ENCODE data around the gene IDNK. TPM values are rescaled to one million over a fixed set of nuclear protein-coding genes. Genes with fewer than 3 reads are reported as not detected.

IDNK gene
- polyA plus RNA-seq, 6 donors from 2014 or later, result 16.4 to 44.8 (median 25.5) TPM

DNA sequence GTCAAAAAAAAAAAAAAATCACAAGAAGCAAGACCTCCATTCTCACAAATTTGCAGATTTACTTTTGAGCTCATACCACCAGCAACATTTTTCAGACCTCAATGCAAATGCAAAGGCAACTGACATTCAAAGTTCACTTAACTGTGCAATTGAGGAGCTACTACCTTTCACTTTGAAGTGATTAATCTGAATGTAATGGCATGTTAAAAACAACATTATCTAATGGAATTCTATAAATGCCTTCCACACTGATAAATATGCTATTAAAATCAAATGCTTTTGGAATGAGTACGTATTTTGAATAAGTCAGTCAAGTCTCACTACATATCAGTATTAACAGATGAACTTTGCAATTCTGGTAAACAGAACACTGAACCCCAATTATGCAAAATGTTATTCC is 52.5 kb downstream of the IDNK start:
- peaks cover 0 to 4% (median 0%) of the 10 kb centered on the region in 3 donors for H3K4me1 Mint-ChIP-seq
- no peak for DNase-seq
- H3K27me3 Mint-ChIP-seq, result no peaks in the 10 kb centered on the region
- no peaks in the 10 kb centered on the region for H3K9me3 Mint-ChIP-seq
- H3K27ac Mint-ChIP-seq, result peak overlapping the region in 1 of 6 donors; percentile 81
- no peak overlapping the region for H3K4me3 Mint-ChIP-seq
- peaks cover 18 to 20% of the 10 kb centered on the region in 2 donors for H3K36me3 Mint-ChIP-seq
- no peak for ATAC-seq (ENCODE audit: low read depth in 2 of 2)

DNA sequence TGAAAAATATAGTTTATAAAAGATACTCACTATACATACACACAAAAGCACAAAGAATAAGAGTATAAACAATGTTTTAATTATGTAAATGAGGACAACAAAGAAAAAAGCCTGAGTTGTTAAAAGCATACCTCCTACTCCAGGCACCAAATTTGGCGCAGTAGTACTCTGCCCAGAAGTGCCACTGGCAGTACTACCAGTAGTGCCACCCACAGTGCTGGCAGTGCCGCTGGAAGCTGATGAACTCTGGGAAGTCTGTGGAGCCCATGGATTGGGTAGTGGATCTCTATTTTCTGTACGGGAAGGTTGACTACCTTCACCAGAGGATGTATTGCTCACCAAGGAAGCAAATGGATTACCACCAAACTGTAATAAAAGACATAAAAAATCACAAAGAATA is 54.7 kb downstream of the IDNK start:
- ATAC-seq (ENCODE audit: low read depth in 2 of 2), result no peak
- Mint-ChIP-seq H3K4me1 (peaks cover 0 to 4% (median 0%) of the 10 kb centered on the region in 3 donors), H3K27me3 (no peaks in the 10 kb centered on the region), H3K9me3 (no peaks in the 10 kb centered on the region), H3K4me3 (no peak overlapping the region), H3K36me3 (peaks cover 8 to 16% of the 10 kb centered on the region in 2 donors), H3K27ac (no peak overlapping the region)
- no peak for DNase-seq

DNA sequence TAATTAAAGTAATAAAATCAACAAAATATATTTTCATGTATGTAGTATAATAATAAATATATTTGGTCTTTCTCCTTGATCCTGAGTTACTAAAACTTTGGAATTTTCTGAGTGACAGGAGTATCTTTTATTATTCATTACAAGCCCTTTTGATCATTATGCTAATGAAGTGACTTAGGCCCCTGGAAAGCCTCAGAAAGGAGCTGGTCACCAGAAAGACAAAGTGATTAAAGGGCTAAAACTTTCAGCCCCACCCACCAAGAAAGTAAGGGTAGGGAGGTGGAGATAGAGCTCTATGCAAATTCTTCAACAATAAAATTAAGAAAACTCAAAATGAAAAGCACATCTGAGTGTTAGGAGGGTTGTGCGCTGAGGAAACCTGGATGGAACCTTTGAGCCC is 57.3 kb downstream of the IDNK start:
- ATAC-seq (ENCODE audit: low read depth in 2 of 2) (no peak), DNase-seq (no peak)
- H3K36me3 Mint-ChIP-seq, result peaks cover 8 to 20% of the 10 kb centered on the region in 2 donors
- no peaks in the 10 kb centered on the region for H3K9me3 Mint-ChIP-seq
- no peak overlapping the region for H3K4me3 Mint-ChIP-seq
- no peaks in the 10 kb centered on the region for H3K27me3 Mint-ChIP-seq
- no peaks in the 10 kb centered on the region for H3K4me1 Mint-ChIP-seq
- peak overlapping the region in 3 of 6 donors; percentile 38 to 84 (median 38) for H3K27ac Mint-ChIP-seq

DNA sequence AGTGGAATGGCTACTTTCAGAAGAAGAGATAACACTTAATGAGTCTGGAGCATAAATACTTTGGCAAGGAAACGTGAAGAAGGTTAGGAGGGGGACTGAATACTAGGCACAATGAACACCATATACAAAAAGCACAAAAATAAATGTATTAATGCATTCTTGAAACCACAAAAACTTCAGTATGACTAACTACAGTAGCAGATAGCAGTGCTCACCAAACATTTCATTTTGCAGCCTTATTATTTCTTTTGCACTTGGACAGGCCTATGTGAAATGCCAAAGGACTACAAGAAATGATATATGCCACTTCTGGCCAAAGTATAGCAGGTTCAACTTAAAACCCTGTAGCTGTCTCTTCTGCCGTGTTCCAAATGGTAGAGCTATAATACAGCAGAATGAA is 58.5 kb downstream of the IDNK start:
- peaks cover 5 to 20% of the 10 kb centered on the region in 2 donors for H3K36me3 Mint-ChIP-seq
- H3K27ac Mint-ChIP-seq, result peak overlapping the region in 3 of 6 donors; percentile 15 to 57 (median 30)
- peaks cover 3 to 5% (median 5%) of the 10 kb centered on the region in 3 donors for H3K4me1 Mint-ChIP-seq
- H3K4me3 Mint-ChIP-seq, result no peak overlapping the region
- no peaks in the 10 kb centered on the region for H3K27me3 Mint-ChIP-seq
- no peaks in the 10 kb centered on the region for H3K9me3 Mint-ChIP-seq
- DNase-seq (no peak), ATAC-seq (ENCODE audit: low read depth in 2 of 2) (no peak)

- Mint-ChIP-seq H3K36me3 (peaks cover 0 to 4% of the 10 kb centered on the region in 2 donors), H3K27ac (peak overlapping the region in 1 of 6 donors; percentile 16), H3K9me3 (no peaks in the 10 kb centered on the region), H3K4me1 (peaks cover 47 to 63% (median 56%) of the 10 kb centered on the region in 3 donors), H3K4me3 (no peak overlapping the region), H3K27me3 (no peaks in the 10 kb centered on the region)
- ATAC-seq (ENCODE audit: low read depth in 2 of 2), result no peak
- no peak for DNase-seq
Measured at GRCh38 chr9:83688921-83689320, 66.0 kb downstream of the IDNK start.

DNA sequence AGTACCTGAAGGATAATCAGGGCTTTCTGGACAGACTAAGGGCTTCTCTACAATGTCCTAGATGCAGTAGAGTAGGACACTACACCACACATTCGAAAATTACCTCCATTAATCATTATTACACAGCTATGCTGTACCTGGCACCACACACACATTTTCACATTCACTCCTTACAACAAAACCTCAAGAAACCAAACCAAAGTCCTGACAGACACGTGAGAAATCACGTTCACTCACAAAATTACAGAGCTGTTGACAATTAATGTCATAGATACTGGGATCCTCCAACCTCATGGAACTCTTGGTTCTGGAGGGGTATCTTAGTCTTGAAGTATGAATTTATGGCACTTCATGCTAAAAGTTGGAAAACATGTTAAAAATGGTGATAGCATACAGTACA is 68.5 kb downstream of the IDNK start:
- H3K36me3 Mint-ChIP-seq, result no peaks in the 10 kb centered on the region
- peaks cover 57 to 85% (median 68%) of the 10 kb centered on the region in 3 donors for H3K4me1 Mint-ChIP-seq
- no peak overlapping the region for H3K4me3 Mint-ChIP-seq
- no peak overlapping the region for H3K27ac Mint-ChIP-seq
- ATAC-seq (ENCODE audit: low read depth in 2 of 2), result no peak
- no peaks in the 10 kb centered on the region for H3K27me3 Mint-ChIP-seq
- no peak for DNase-seq
- H3K9me3 Mint-ChIP-seq, result no peaks in the 10 kb centered on the region

Other genes with a start within 250 kb of the IDNK start
- gene FRMD3, start 84.7 kb upstream of the IDNK start, polyA plus RNA-seq (ENCODE audit: low read depth in 6 of 6), result 1 to 10 TPM in 4 of 6 donors, under 1 TPM in 1, not detected in 1; 0.36 to 3.0 (median 1.4) TPM
- 10 to 100 TPM; 63.4 to 82.8 (median 70.2) TPM for gene UBQLN1, start 84.8 kb downstream of the IDNK start, polyA plus RNA-seq (ENCODE audit: low read depth in 6 of 6)
- 1 to 10 TPM; 2.4 to 6.9 (median 4.4) TPM for gene GKAP1, start 194.6 kb downstream of the IDNK start, polyA plus RNA-seq (ENCODE audit: low read depth in 6 of 6)

Measured in naive B cell (primary cell).